Stimulated activated CD8-positive, alpha-beta memory T cell treated with anti-CD3 and anti-CD28 coated beads, Interleukin-12 subunit alpha, Interleukin-12 subunit beta, amount 100 ng/mL, for 4 hours (primary cell): ENCODE measurements around the gene ATP6V0A4.
"Not testable (repeated sequence)": the region's sequence is repeated elsewhere in the genome, so short reads cannot be mapped to it uniquely, and the experiment has no call there.

Source experiments
- DNase-seq: peaks from one replicate; pipeline ENCODE4 v3.0.0-alpha.2; 2020; ENCODE audit warnings: low read depth

The ATP6V0A4 gene

GRCh38 chr7:138797715-138798320, at the start of gene ATP6V0A4, which contains the start of gene TMEM213:
Gene ATP6V0A4, minus strand, starts transcription at chr7:138798196. Its CDS starts 26,949 bp downstream, at chr7:138771247.
Gene TMEM213, plus strand, starts transcription at chr7:138797994. Its CDS starts 111 bp downstream, at chr7:138798105.
- no peak for DNase-seq

- no peak for DNase-seq
Measured at GRCh38 chr7:138845711-138846110, 47.7 kb upstream of the ATP6V0A4 start.

- no peak for DNase-seq
Measured at GRCh38 chr7:138843632-138844580, 45.9 kb upstream of the ATP6V0A4 start.

GRCh38 chr7:138842111-138842510, 44.1 kb upstream of the ATP6V0A4 start:
- no peak for DNase-seq

- DNase-seq = no peak
Measured at GRCh38 chr7:138838166-138838565, 40.2 kb upstream of the ATP6V0A4 start.

- no peak for DNase-seq
Measured at GRCh38 chr7:138837627-138838026, 39.6 kb upstream of the ATP6V0A4 start.

- no peak for DNase-seq
Measured at GRCh38 chr7:138835087-138835486, 37.1 kb upstream of the ATP6V0A4 start.

GRCh38 chr7:138834583-138834982, 36.6 kb upstream of the ATP6V0A4 start:
- DNase-seq = no peak

GRCh38 chr7:138833596-138833995, 35.6 kb upstream of the ATP6V0A4 start:
- DNase-seq = no peak

- no peak for DNase-seq
Measured at GRCh38 chr7:138832966-138833365, 35.0 kb upstream of the ATP6V0A4 start.

GRCh38 chr7:138829335-138829734, 31.3 kb upstream of the ATP6V0A4 start:
- DNase-seq = no peak

- no peak for DNase-seq
Measured at GRCh38 chr7:138828302-138828701, 30.3 kb upstream of the ATP6V0A4 start.

GRCh38 chr7:138825049-138825721, 27.2 kb upstream of the ATP6V0A4 start:
- DNase-seq = no peak

- no peak for DNase-seq
Measured at GRCh38 chr7:138822867-138823535, 25.0 kb upstream of the ATP6V0A4 start.

- no peak for DNase-seq
Measured at GRCh38 chr7:138821912-138822311, 23.9 kb upstream of the ATP6V0A4 start.

- DNase-seq = no peak
Measured at GRCh38 chr7:138819625-138820024, 21.6 kb upstream of the ATP6V0A4 start.

- DNase-seq = no peak
Measured at GRCh38 chr7:138816650-138817049, 18.7 kb upstream of the ATP6V0A4 start.

GRCh38 chr7:138814816-138815332, 16.9 kb upstream of the ATP6V0A4 start:
- DNase-seq = no peak

- DNase-seq = no peak
Measured at GRCh38 chr7:138813945-138814344, 15.9 kb upstream of the ATP6V0A4 start.

- DNase-seq = not testable (repeated sequence)
Measured at GRCh38 chr7:138811327-138811726, 13.3 kb upstream of the ATP6V0A4 start.

GRCh38 chr7:138809346-138809745, 11.3 kb upstream of the ATP6V0A4 start:
- DNase-seq = no peak

GRCh38 chr7:138804618-138805017, 6.6 kb upstream of the ATP6V0A4 start:
- DNase-seq = no peak
